Activated CD4-positive, alpha-beta T cell treated with anti-CD3 and anti-CD28 coated beads for 4 hours (primary cell): Measurements from ENCODE around the gene RTBDN.
"Not testable (repeated sequence)": the region's sequence is repeated elsewhere in the genome, so short reads cannot be mapped to it uniquely, and the experiment has no call there.

Experiments used
- DNase-seq, 2 donors: peaks; one replicate each; pipeline ENCODE4 v3.0.0-alpha.2; 2020

Gene RTBDN

GRCh38 chr19:12856653-12857052 lies 22.3 kb upstream of the RTBDN start:
- DNase-seq: no peak

- DNase-seq: peak; percentile 78 to 83
These were observed 13.1 kb upstream of the RTBDN start for GRCh38 chr19:12847159-12848139.

- DNase-seq: not testable (repeated sequence)
These were observed 12.2 kb upstream of the RTBDN start for GRCh38 chr19:12846613-12847012.

GRCh38 chr19:12843999-12844732 lies 9.8 kb upstream of the RTBDN start:
- DNase-seq: no peak

GRCh38 chr19:12843328-12843727 lies 8.9 kb upstream of the RTBDN start:
- no peak for DNase-seq

- no peak for DNase-seq
These were observed 8.1 kb upstream of the RTBDN start for GRCh38 chr19:12842511-12842910.

GRCh38 chr19:12841094-12841493 lies 6.7 kb upstream of the RTBDN start:
- no peak for DNase-seq

- no peak for DNase-seq
These were observed 6.0 kb upstream of the RTBDN start for GRCh38 chr19:12840091-12841079.

- no peak for DNase-seq
These were observed 4.7 kb upstream of the RTBDN start for GRCh38 chr19:12838886-12839756.

- DNase-seq: no peak
These were observed 4.0 kb upstream of the RTBDN start, which contains the start of gene MAST1 for GRCh38 chr19:12838182-12838885. MAST1 (plus strand) TSS chr19:12838515; CDS start chr19:12838573, 58 bp downstream.

GRCh38 chr19:12837225-12837624 lies 2.8 kb upstream of the RTBDN start:
- no peak for DNase-seq

GRCh38 chr19:12836529-12836863 lies 2.1 kb upstream of the RTBDN start:
- DNase-seq: no peak

GRCh38 chr19:12834976-12835757 lies 788 bp upstream of the RTBDN start:
- DNase-seq: no peak

- DNase-seq: peak; percentile 28 to 46
These were observed 427 bp downstream of the RTBDN start for GRCh38 chr19:12833738-12834565.

- no peak for DNase-seq
These were observed 1.0 kb downstream of the RTBDN start for GRCh38 chr19:12833418-12833737.

GRCh38 chr19:12828494-12828893 lies 5.9 kb downstream of the RTBDN start:
- no peak for DNase-seq

GRCh38 chr19:12825254-12826131 lies 8.9 kb downstream of the RTBDN start:
- no peak for DNase-seq

- DNase-seq: no peak
These were observed 12.6 kb downstream of the RTBDN start for GRCh38 chr19:12821761-12822160.
